Thyroid gland (tissue), 4 donors: ENCODE data around the gene CYP3A5. TPM values are rescaled to one million over a fixed set of nuclear protein-coding genes. Genes with fewer than 3 reads are reported as not detected.

Experiments used
- DNase-seq, 2 donors: peaks; one replicate each; pipeline ENCODE4 v3.0.0-alpha.2; 2019
- H3K27ac ChIP-seq, 3 donors: fragments of 200-600 bp; sonication (generic); 1 replicate in 2 of 3; 2 replicates in 1 of 3; pipeline ENCODE4 v1.5.1; 2016 to 2019; ENCODE audit warnings: mild to moderate bottlenecking in 1 of 3, moderate library complexity in 1 of 3
- H3K27me3 ChIP-seq: fragments of 200-600 bp; sonication (generic); one replicate; pipeline ENCODE4 v1.5.1; 2019
- H3K36me3 ChIP-seq, 2 donors: fragments of 200-600 bp; sonication (generic); one replicate each; pipeline ENCODE4 v1.5.1; 2016 to 2019
- H3K4me1 ChIP-seq, 2 donors: fragments of 200-600 bp; sonication (generic); one replicate each; pipeline ENCODE4 v1.5.1; 2017 to 2019
- H3K4me3 ChIP-seq, 3 donors: fragments of 200-600 bp; sonication (generic); replicated peaks in 1 of 3; 1 replicate in 2 of 3; 2 replicates in 1 of 3; pipeline ENCODE4 v1.5.1; 2016; ENCODE audit warnings: mild to moderate bottlenecking in 1 of 3
- H3K9me3 ChIP-seq: fragments of 200-600 bp; sonication (generic); one replicate; pipeline ENCODE4 v1.5.1; 2017
- POLR2A ChIP-seq, 2 donors: fragments of 450-650 bp; IDR thresholded peaks; one replicate each; pipeline ENCODE4 v1.6.1; 2017; ENCODE audit warnings: antibody characterized with exemption in 2 of 2, mild to moderate bottlenecking in 2 of 2, moderate library complexity in 1 of 2
- WGBS, 2 donors: methylation state at CpG; one replicate each; pipeline ENCODE4 v1.1.5; 2017; 5-methylcytosine and 5-hydroxymethylcytosine counted together
- intact Hi-C: fragments of 100-400 bp; cut with DNase I; formaldehyde crosslinking; loops from one replicate; pipeline ENCODE4 v1.15.1; 2023
- total RNA-seq, 4 donors: library from RNA; depleted of rRNA; stranded (reverse); fragments of >200 nt; gene quantifications; one replicate each; pipeline ENCODE4 v1.2.3, GENCODE V29; 2016
- TF ChIP-seq, protein P1 (sequence below), 6 experiments: fragments of 200-600 bp in 3 of 6; fragments of 450-650 bp in 3 of 6; sonication (generic) in 3 of 6; IDR thresholded peaks; one replicate each; pipeline ENCODE4 v1.5.1; 2016 to 2019; ENCODE audit warnings: antibody characterized with exemption in 6 of 6, mild to moderate bottlenecking in 2 of 6, inconsistent platforms in 1 of 6, moderate library complexity in 1 of 6

CYP3A5 gene
- total RNA-seq, 4 donors from 2014 or later: 0.24 to 1.2 (median 0.73) TPM

GRCh38 chr7:99628471-99629465, 51.0 kb downstream of the CYP3A5 start:
- H3K36me3 ChIP-seq: peaks cover 55 to 72% of the 10 kb centered on the region in 2 donors
- no peak overlapping the region for H3K4me3 ChIP-seq
- H3K27me3 ChIP-seq: no peaks in the 10 kb centered on the region
- no peaks in the 10 kb centered on the region for H3K9me3 ChIP-seq
- intact Hi-C loops: no loop called here
- DNase-seq: no peak
- H3K27ac ChIP-seq: no peak overlapping the region
- no peak for TF ChIP-seq POLR2A (IDR thresholded peaks at IDR 0.05)
- TF ChIP-seq, protein P1, sequence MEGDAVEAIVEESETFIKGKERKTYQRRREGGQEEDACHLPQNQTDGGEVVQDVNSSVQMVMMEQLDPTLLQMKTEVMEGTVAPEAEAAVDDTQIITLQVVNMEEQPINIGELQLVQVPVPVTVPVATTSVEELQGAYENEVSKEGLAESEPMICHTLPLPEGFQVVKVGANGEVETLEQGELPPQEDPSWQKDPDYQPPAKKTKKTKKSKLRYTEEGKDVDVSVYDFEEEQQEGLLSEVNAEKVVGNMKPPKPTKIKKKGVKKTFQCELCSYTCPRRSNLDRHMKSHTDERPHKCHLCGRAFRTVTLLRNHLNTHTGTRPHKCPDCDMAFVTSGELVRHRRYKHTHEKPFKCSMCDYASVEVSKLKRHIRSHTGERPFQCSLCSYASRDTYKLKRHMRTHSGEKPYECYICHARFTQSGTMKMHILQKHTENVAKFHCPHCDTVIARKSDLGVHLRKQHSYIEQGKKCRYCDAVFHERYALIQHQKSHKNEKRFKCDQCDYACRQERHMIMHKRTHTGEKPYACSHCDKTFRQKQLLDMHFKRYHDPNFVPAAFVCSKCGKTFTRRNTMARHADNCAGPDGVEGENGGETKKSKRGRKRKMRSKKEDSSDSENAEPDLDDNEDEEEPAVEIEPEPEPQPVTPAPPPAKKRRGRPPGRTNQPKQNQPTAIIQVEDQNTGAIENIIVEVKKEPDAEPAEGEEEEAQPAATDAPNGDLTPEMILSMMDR (IDR thresholded peaks at IDR 0.05): no peak
- no peaks in the 10 kb centered on the region for H3K4me1 ChIP-seq
- WGBS, 2 donors: 79 to 82% methylated on average over 14 of the region's 14 CpGs

- WGBS, 2 donors: 95 to 97% methylated on average over 11 of the region's 11 CpGs
- DNase-seq: no peak
- Histone ChIP-seq H3K27me3 (no peaks in the 10 kb centered on the region), H3K4me3 (no peak overlapping the region), H3K36me3 (peaks cover 66 to 83% of the 10 kb centered on the region in 2 donors), H3K27ac (no peak overlapping the region), H3K4me1 (no peaks in the 10 kb centered on the region), H3K9me3 (no peaks in the 10 kb centered on the region)
- TF ChIP-seq, protein P1 (IDR thresholded peaks at IDR 0.05): no peak
- intact Hi-C loops: no loop called here
Observed at GRCh38 chr7:99627513-99627912, 52.3 kb downstream of the CYP3A5 start.

DNA sequence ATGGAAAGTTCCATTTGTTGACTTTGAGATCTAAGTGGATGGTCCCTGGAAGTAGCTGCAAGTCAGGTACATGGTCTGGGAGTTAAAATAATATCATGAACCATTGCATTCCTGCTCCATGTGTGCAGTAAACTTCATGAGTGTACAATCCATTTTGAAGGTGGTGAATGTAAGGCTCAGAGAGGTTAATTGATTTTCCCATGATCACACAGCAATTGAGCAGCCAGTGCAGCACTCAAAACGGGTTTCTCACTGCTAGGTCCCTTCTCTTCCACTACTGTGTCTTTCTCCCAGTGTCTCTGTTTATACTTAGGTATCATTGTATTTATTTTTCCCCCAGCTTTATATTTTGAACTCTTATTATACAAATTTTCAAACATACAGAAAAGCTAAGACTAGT, 53.1 kb downstream of the CYP3A5 start:
- Histone ChIP-seq H3K36me3 (peaks cover 73 to 92% of the 10 kb centered on the region in 2 donors), H3K9me3 (no peaks in the 10 kb centered on the region), H3K4me3 (no peak overlapping the region), H3K27ac (no peak overlapping the region), H3K4me1 (no peaks in the 10 kb centered on the region), H3K27me3 (no peaks in the 10 kb centered on the region)
- TF ChIP-seq, protein P1 (IDR thresholded peaks at IDR 0.05): no peak
- no peak for TF ChIP-seq POLR2A (IDR thresholded peaks at IDR 0.05)
- WGBS, 2 donors: 90 to 91% methylated on average over 1 of the region's 1 CpG
- DNase-seq: no peak
- intact Hi-C loops: no loop called here

DNA sequence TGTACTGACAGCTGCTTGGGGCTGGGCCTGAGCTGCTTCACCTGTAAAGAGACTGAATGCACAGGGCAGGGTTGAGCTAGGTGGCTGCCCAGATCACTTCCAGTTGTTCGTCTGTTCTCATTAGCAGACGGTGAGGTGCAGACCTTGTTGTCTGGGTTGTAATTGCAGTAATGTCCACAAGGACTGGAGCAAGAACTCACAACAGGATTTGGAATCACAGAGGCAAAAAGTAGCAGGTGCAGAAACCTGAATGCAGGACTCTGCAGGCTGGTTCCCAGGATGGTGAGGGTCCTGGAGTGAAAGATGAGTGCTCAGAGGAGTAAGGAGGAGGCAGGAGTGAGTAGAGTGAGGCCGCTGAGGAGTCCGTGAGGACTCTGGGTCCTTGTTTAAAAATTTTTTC, 53.8 kb downstream of the CYP3A5 start:
- WGBS, 2 donors: 94 to 97% methylated on average over 4 of the region's 4 CpGs
- H3K36me3 ChIP-seq: peaks cover 80 to 93% of the 10 kb centered on the region in 2 donors
- intact Hi-C loops: no loop called here

More for the DNA sequence above, 53.8 kb downstream of the CYP3A5 start:
- Histone ChIP-seq H3K4me1 (no peaks in the 10 kb centered on the region), H3K9me3 (no peaks in the 10 kb centered on the region), H3K27me3 (no peaks in the 10 kb centered on the region), H3K27ac (no peak overlapping the region), H3K4me3 (no peak overlapping the region)
- no peak for DNase-seq
- TF ChIP-seq, protein P1 (IDR thresholded peaks at IDR 0.05): no peak
- no peak for TF ChIP-seq POLR2A (IDR thresholded peaks at IDR 0.05)
